ENCODE results near the gene P2RY6.

The P2RY6 gene

DNA sequence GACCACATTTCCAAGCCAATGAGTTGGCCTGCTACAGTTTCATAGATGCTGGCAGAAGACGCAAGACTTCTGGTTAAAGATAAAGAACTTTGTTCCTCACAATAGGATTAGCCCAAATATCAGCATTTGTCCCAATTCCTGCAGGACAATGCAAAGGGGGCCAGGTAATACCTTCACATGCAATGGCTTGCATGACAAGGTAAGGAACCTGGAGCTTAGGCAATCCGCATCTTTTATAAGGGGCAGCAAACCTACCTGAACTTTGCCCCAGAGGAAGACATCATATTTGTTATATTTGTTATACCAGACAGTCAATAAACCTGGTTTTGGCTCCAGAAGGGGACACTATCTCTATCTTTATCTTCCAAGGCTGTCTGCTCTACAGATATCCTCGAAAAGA is 5.3 kb downstream of the P2RY6 start:
- Histone ChIP-seq H3K36me3 (ENCODE audit: low read depth) (no peaks in the 10 kb centered on the region), H3K9me3 (ENCODE audit: severe bottlenecking) (no peaks in the 10 kb centered on the region), H3K27ac (ENCODE audit: poor library complexity, severe bottlenecking) (no peak overlapping the region), H3K27me3 (ENCODE audit: insufficient read depth, poor library complexity, severe bottlenecking) (no peaks in the 10 kb centered on the region), H3K4me1 (ENCODE audit: insufficient read depth, poor library complexity, severe bottlenecking) (no peaks in the 10 kb centered on the region), H3K4me3 (ENCODE audit: severe bottlenecking) (no peak overlapping the region)
- ATAC-seq (ENCODE audit: low read depth) (no peak), DNase-seq (ENCODE audit: low spot score) (no peak)
- TF ChIP-seq, protein P1, sequence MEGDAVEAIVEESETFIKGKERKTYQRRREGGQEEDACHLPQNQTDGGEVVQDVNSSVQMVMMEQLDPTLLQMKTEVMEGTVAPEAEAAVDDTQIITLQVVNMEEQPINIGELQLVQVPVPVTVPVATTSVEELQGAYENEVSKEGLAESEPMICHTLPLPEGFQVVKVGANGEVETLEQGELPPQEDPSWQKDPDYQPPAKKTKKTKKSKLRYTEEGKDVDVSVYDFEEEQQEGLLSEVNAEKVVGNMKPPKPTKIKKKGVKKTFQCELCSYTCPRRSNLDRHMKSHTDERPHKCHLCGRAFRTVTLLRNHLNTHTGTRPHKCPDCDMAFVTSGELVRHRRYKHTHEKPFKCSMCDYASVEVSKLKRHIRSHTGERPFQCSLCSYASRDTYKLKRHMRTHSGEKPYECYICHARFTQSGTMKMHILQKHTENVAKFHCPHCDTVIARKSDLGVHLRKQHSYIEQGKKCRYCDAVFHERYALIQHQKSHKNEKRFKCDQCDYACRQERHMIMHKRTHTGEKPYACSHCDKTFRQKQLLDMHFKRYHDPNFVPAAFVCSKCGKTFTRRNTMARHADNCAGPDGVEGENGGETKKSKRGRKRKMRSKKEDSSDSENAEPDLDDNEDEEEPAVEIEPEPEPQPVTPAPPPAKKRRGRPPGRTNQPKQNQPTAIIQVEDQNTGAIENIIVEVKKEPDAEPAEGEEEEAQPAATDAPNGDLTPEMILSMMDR (IDR thresholded peaks at IDR 0.05; ENCODE audit: poor library complexity, severe bottlenecking): no peak

DNA sequence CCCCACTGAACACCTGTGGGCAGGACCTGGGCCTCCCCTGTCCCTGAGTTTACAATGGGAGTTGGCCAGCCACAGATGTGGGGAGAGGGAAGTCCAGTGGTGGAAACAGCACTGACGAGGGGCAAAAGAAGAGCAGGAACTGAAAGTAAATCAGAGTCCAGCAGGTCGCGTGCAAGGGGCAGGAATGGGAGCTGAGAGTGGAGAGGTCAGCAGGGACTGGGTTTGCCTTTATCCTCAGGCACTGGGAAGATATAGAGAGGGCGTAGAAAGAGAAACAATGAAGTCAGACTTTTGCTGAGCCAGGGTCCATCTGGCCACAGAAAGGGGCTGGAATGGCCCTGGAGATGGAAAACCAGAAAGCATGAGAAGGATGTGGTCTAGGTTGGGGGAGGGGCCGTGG is 8.5 kb downstream of the P2RY6 start:
- H3K27me3 ChIP-seq (ENCODE audit: insufficient read depth, poor library complexity, severe bottlenecking): no peaks in the 10 kb centered on the region
- no peaks in the 10 kb centered on the region for H3K36me3 ChIP-seq (ENCODE audit: low read depth)
- TF ChIP-seq, protein P1 (IDR thresholded peaks at IDR 0.05; ENCODE audit: poor library complexity, severe bottlenecking): no peak
- no peaks in the 10 kb centered on the region for H3K9me3 ChIP-seq (ENCODE audit: severe bottlenecking)
- H3K4me1 ChIP-seq (ENCODE audit: insufficient read depth, poor library complexity, severe bottlenecking): no peaks in the 10 kb centered on the region
- ATAC-seq (ENCODE audit: low read depth) (no peak), DNase-seq (ENCODE audit: low spot score) (peak; percentile 15)
- no peak overlapping the region for H3K27ac ChIP-seq (ENCODE audit: poor library complexity, severe bottlenecking)
- no peak overlapping the region for H3K4me3 ChIP-seq (ENCODE audit: severe bottlenecking)

DNA sequence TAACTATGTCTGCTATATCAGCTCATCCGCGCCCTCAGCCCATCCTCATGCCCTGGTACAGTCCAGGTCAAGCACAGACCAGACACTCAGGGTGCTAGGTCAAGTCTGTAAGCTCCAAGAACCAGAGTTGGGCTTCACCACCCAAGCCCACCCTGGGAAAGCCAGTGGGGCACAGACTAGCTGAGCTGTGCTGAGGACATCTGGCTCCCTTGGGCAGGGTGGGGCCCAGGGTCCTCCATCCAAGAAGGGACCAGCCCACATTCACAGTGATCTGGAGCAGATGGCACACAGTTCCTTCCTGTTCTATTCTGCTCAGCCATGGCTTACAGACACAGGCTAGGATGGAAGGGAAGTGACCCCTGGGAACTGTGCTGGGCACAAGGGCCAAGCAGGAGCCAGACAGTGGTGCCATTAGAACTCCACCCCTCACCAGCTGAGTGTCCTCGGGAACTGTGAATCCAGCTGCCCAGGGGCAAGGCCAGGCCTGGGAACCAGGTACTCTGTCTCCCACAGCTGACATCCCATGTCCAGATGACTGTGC is 9.1 kb downstream of the P2RY6 start:
- no peaks in the 10 kb centered on the region for H3K4me1 ChIP-seq (ENCODE audit: insufficient read depth, poor library complexity, severe bottlenecking)
- peak; percentile 19 for DNase-seq (ENCODE audit: low spot score)
- TF ChIP-seq, protein P1 (IDR thresholded peaks at IDR 0.05; ENCODE audit: poor library complexity, severe bottlenecking): no peak
- H3K36me3 ChIP-seq (ENCODE audit: low read depth): no peaks in the 10 kb centered on the region
- ATAC-seq (ENCODE audit: low read depth): no peak
- no peaks in the 10 kb centered on the region for H3K27me3 ChIP-seq (ENCODE audit: insufficient read depth, poor library complexity, severe bottlenecking)
- no peak overlapping the region for H3K27ac ChIP-seq (ENCODE audit: poor library complexity, severe bottlenecking)
- H3K4me3 ChIP-seq (ENCODE audit: severe bottlenecking): no peak overlapping the region
- no peaks in the 10 kb centered on the region for H3K9me3 ChIP-seq (ENCODE audit: severe bottlenecking)

DNA sequence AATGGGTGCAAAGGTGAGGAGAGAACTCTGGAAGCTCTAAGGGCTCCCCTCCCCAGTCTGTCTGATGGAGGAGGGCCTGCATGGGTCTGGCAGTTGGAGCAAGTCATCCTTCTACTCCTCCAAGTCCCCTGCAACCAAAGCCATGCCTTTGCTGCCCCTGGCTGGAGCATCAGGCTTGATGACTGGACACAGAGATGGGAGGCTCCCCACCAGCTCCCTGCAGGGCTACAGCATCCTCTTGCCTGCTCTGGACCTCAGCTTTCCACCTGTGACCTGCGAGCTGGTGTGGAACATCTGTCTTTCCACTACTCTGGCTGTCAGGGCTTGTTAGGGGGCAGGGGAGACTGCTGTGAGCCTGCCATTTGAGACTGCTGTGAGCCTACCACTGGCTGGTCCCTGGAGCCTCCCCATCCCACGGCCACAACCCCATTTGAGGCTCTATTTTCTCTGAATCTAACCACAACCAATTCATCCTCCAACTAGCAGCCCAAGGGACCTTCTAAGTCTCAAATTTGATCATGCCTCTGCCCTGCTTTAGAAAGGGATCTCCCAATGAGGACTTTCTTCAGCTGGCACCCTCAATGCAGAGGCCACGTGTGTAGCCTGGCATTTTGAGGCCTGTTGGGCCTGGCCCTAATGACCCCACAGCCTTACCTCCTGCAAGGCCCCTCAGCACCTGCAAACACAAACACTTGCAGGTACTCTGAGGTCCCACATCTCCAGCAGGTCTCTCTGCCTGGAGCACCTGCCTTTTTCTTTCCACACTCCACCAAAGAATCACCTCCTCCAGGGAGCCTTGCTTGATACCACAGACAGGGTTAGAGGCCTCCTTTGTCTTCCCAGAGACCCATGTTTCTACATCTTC is 9.9 kb downstream of the P2RY6 start:
- no peak for DNase-seq (ENCODE audit: low spot score)

More for the DNA sequence above, 9.9 kb downstream of the P2RY6 start:
- Histone ChIP-seq H3K27me3 (ENCODE audit: insufficient read depth, poor library complexity, severe bottlenecking) (no peaks in the 10 kb centered on the region), H3K36me3 (ENCODE audit: low read depth) (no peaks in the 10 kb centered on the region), H3K4me3 (ENCODE audit: severe bottlenecking) (no peak overlapping the region), H3K27ac (ENCODE audit: poor library complexity, severe bottlenecking) (no peak overlapping the region), H3K4me1 (ENCODE audit: insufficient read depth, poor library complexity, severe bottlenecking) (no peaks in the 10 kb centered on the region), H3K9me3 (ENCODE audit: severe bottlenecking) (no peaks in the 10 kb centered on the region)
- ATAC-seq (ENCODE audit: low read depth): no peak
- TF ChIP-seq, protein P1 (IDR thresholded peaks at IDR 0.05; ENCODE audit: poor library complexity, severe bottlenecking): no peak

Measured in RWPE2 (cell line).